NCI-H2171 (cell line): ENCODE results near the gene STX1A.
A peak's percentile ranks its signal among the peaks of the same experiment; 100 is the strongest.
"Not testable (repeated sequence)": the region's sequence is repeated elsewhere in the genome, so short reads cannot be mapped to it uniquely, and the experiment has no call there.

Experiments used
- DNase-seq: peaks from one replicate; lab custom pipeline; 2025; lab: John Stamatoyannopoulos, UW

Gene STX1A

DNA sequence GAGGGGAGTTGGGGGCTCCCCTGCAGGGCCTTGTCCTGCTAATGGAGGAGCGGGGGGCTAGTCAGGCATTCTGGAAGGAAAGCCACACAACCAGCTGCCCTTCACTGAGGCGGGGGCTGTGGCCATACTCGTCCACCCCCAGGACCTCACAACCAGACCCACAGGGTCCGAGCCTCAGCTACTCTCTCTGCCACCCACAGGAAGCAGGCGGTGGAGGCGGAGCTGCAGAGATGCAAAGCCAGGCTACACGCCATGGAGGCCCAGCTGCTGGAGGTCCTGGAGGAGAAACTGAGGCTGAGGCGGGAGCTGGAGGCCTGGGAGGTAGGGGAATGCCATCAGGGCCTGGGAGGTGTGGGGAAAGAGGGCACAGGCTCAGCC is 16.0 kb upstream of the STX1A start:
- no peak for DNase-seq

DNA sequence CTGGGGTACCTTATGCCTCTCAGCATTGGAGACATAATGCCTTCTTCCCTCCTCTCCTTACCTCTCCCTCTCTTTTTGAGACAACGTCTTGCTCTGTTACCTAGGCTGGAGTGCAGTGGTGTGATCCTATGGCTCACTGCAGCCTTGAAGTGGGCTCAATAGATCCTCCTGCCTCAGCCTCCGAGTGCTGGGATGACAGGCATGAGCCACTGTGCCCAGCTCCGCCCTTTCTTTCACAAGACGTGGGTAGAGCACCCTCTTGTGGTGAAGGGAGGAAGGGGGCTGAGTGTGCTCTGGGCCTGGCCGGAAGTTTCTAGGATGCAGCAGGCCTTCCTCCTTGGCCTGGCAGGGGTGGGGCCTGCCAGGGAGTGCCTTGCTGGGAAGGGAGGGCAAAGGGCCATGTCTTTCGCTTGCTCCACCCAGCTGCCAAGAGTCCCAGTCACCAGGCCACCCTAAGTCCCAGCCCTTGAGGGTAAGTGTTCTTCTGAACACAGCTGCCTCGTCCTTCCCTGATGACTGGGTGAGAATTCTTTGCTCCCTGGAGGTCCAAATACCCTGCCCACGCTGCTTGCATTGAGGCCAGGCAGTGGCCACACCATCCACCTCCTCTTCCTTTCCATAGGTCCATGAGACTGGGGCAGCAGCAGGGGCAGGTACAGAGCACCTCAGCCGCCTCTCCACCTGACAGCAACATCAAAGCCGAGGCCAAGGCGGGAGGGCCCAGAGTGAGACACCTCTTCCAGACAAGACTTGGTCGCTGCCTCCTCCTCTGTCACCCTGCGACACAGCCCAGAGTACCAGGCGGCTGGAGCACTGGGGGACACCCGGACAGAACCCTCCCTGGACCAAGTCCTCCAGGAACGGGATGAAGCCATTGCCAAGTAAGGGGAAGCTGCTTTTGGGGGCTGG is 15.4 kb upstream of the STX1A start:
- peak; percentile 75 for DNase-seq

DNA sequence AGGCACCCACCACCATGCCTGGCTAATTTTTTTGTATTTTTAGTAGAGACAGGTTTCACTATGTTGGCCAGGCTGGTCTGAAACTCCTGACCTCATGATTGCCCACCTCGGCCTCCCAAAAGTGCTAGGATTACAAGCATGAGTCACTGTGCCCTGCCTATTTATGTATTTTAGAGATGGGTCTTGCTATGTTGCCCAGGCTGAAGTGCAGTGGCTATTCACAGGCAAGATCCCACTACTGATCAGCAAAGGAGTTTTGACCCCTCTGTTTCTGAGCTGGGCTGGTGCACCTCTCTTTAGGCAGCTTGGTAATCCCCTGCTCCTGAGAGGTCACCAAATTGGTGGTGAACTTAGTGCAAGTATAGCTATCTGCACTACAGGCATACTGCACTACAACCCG is 12.9 kb upstream of the STX1A start:
- DNase-seq: no peak

DNA sequence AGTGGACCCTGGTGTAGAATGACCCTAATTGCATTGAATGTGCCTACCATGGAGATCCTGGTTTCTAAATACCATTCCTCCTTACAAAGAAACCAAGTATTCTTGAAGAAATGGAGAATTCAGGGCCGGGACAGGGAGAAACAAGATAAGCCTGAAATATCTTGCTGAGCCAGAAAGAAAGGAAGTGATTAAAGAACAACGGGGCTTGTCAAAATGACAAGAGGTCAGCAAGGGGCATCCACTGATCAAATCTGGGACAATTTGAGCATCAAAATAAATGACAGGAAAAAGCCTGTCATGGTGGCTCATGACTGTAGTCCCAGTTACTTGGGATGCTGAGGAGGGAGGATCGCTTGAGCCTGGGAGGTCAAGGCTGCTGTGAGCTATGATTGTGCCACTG is 11.0 kb upstream of the STX1A start:
- no peak for DNase-seq

DNA sequence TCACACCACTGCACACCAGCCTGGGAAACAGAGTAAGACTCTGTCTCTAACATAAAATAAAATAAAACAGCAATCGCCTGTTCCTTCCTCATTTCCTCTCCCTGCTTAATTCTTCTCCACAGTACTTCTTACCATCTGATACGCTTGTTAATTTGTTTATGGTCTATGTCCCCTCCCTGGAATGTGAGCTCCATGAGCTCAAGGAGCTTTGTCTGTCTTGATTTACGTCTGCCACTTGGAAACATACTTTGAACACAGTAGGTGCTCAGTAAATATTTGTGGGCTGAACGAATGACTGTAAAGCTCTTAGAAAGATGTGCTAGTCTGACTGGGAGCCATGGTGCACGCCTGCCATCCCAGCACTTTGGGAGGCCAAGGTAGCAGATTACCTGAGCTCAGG is 9.1 kb upstream of the STX1A start:
- DNase-seq: no peak

DNA sequence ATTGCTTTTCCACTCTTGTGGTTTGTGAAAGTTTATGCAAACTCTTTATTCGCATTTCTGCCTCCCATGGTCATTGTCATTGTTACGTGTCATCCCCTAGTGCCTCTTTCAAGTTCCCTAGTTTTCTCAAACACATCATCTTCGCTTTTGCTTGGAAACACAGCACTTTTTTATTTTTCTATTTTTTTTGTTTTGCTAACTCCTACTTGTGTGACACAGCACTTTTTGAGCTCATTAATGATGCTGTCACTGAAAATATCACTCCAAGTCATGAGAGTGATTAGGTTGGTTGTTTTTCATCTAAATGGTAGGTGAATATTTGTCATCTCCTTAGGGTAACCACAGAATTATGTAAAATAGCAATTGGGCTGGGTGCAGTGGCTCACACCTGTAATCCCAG is 8.5 kb upstream of the STX1A start:
- no peak for DNase-seq

DNA sequence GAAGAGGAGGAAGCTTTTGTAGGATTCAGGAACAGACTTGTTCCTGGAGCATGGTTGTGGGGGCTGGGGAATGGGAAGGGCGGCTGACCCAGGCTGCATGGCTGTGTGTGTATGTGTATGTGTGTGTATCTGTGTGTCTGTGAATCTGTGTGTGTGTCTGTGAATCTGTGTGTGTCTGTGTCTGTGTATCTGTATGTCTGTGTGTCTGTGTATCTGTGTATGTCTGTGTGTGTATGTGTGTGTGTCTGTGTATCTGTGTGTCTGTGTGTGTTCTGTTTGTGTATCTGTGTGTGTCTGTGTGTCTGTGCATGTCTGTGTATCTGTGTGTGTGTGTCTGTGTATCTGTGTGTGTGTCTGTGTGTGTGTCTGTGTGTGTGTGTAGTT is 6.6 kb upstream of the STX1A start:
- DNase-seq: no peak

DNA sequence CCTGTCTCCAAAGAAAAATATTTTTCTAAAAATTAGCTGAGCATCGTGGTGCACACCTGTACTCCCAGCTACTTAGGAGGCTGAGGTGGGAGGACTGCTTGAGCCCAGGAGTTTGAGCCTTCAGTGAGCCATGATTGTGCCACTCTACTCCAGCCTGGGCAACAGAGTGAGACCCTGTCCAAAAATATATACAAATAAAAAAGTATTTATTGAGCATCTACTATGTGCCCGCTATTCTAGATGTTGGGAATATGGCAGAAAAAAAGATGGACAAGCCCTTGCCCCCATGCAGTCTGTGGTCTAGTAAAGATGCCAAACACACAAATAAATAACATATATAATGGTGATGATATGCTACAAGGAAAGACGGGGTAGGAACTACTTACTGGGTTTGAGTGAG is 4.3 kb upstream of the STX1A start:
- DNase-seq: no peak

DNA sequence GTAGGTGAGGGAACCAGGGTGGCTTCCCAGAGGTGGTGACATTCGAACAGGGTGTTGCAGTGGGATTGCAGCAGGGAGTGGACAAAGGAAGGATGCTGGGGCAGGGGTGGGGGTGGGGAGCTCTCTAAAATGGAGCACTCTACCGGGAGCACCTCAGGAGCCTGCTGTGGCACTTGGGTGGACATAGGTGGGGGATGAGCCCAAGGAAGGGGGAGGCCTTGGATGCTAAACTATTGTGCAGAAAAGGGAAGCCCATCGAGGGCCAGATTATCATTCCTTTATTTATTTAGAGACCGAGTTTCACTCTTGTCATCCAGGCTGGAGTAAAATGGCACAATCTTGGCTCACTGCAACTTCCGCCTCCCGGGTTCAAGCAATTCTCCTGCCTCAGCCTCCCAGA is 3.3 kb upstream of the STX1A start:
- no peak for DNase-seq

DNA sequence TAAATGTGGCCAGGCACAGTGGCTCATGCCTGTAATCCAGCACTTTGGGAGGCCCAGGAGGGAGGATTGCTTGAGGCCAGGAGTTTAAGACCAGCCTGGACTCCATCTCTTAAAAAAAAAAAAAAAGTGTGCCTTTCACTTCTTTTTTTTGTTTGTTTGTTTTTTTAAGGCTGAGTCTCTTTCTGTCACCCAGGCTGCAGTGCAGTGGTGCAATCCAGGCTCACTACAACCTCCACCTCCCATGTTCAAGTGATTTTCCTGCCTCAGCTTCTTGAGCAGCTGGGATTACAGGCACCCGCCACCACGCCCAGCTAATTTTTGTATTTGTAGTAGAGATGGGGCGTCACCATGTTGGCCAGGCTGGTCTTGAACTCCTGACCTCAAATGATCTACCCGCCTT is 2.7 kb upstream of the STX1A start:
- DNase-seq: not testable (repeated sequence)

DNA sequence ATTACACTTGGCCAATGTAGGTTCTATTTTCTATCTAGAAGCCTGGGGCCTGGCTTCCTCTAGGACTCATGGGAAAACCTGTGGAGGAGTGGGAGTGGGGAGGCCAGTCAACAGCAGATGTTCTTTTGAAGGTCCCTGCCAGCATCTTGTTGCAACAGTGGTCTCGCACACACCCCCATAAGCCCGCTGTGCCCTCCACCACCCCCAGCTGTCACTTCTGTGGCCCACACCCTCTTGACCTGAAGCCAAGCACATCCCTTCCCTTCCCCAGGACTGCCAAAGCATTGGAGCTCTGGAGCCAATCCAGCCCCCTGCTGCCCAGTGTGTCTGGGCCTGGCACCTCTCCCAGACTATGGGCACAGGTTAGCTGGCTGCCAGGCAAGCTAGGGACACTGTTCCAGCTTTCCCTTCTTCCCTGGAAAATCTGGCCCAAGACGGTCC is 1.9 kb upstream of the STX1A start:
- DNase-seq: peak; percentile 58

DNA sequence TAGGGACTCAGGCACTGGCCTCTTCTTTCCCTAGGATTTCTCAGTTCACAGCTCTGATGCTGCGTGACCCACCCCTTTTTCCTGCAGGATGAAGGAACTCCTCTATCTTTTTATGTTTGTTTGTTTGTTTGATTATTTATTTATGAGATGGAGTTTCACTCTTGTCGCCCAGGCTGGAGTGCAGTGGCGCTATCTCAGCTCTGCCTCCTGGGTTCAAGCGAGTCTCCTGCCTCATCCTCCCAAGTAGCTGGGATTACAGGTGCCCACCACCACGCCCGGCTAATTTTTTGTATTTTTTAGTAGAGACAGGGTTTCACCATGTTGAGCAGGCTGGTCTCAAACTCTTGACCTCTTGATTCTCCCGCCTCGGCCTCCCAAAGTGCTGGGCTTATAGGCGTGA is 974 bp upstream of the STX1A start:
- not testable (repeated sequence) for DNase-seq

DNA sequence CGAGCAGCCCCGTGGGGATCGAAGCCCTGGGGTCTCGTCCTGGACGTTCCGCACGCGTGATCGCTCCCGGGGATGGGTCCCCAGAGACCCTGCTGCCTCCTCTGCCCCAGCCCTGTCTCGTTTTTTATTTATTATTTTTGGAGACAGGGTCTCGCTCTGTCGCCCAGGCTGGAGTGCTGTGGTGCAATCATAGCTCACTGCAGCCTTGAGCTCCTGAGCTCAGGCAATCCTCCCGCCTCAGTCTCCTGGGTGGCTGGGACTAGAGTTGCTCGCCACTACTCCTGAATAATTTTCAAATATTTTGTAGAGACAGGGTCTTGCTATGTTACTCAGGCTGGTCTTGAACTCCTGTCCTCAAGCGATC is 319 bp upstream of the STX1A start:
- DNase-seq: no peak

DNA sequence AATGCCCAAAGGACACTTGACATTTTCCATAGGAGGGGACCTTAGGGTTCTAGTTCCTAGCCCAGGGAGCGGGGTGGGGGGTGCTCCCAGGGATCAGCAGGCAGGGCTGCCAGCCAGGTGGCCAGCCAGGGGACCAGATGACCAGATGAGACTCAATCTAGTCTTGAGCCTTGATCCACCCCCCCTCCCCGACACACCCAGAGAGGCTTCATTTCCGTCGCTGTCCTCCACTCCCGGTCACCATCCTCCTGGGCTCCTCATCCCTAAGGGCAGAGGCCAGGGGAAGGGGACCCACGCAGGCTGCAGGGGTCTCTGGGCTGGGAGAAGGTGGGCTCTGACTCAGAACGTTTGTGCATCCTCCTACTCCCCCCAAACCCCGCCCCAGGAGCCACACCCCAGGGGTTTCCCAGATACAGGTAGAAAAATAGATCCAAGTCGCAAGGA is 1.0 kb downstream of the STX1A start:
- DNase-seq: no peak

DNA sequence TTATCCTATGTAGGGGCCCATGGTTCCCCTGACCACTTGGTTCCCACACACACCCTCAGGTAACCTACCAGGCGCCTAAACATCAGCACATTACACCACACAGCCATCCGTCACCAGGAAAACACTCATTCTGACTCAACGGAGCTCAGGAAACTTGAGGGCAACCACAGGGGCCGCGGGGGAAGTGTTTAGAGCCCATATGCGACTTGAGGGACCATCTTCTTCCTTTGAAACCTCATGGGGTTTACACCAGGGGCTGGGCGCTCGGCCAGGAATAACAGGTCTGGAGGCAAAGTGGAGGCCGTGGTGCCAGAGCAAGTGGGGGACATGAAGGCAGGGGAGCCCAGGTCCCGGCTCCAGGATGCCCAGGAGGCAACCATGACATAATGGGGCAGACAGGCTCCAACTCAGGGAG is 1.5 kb downstream of the STX1A start:
- no peak for DNase-seq

DNA sequence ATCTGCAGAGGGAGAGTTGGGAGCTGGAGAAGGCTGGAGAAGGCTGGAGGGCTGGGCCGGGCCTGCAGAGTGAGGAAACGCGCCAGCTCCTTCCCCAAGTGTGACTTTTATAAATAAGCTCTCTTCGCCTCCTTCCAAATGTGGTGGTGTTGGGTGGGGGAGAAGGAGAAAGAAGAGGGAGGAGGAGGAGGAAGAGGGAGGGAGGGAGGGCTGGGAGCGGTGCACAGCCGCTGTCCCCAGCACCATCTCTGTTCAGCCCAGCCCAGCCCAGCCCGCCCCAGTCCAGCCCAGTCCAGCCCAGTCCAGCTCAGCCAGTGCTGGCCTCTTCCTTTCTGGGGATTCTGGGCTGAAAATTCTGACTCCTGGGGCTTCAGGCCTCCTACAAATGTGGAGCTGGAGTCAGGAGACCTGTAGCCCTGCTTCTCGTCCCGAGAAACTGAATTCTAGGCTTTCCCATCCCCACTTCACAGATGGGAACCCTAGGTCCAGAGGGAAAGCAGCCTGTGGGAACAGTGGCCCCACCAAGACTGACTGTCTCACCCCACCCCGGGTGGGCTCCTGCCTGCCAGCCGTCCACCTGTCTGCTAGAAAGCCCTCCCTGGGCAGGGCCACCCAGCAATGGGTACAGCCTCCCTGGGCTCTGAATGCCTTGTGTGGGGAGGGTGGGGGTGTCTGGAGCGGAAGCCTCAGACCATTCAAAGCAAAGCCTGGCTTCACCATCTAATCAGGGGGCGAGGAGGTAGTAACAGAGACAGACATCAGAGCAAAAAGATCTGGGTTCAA is 2.3 kb downstream of the STX1A start:
- no peak for DNase-seq

DNA sequence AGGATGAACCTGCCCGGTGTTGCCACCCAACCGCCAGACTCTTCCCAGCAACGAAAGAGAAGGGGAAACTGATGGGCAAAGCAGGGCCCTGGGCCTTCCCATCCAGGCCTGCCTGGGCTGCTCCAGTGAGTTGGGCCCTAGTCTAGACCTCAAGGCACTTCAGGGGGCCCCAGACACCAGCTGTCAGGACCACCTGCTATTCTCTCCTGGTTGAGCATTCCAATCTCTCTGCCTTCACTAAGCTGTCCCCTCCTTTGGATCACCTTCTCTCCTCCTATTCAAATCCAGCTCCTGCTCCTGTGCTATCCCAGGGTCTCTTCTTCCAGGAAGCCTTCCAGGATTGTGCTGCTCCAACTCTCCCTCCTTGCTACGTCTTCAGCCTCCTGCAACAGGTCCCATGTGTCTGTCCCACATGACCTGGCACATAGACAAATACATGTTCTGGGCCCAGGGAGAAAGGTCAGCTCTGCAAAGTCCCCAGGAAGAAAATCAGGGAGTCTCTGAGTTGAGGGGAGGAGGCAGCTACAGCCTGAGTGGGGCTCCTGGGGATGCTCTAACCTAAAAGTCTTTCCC is 3.1 kb downstream of the STX1A start:
- DNase-seq: peak; percentile 55

DNA sequence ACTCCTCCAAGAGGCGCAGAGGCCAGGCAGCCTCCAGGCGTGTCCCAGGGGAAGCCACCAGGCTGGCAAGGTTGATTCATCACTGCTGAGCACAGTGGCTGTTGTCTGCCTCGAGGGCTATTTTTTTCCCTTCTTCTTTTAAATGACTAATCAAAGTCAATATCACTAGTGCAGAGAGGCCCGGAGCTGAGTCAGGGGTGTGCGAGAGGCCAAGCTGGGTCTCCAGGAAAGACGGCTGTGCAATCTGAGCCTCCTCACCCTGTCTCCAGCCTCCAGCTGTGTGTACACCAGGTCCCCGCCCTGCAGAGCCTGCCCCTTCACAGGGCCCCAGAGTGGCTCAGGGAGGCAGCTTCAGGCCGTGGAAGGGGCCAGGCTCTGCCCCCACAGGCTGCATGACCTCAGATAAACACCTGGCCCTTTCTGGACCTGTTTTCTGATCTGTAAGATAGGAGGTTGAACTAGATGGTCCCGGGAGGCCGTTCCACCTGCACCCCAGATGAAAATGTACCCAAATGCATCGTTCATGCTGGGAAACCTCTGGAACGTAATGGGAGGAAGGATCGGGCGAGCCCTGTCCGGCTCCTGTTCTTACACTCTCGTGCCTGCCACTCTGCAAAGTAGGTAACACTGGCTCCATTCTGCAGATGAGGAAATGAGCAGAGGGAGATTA is 3.7 kb downstream of the STX1A start:
- peak; percentile 71 for DNase-seq

DNA sequence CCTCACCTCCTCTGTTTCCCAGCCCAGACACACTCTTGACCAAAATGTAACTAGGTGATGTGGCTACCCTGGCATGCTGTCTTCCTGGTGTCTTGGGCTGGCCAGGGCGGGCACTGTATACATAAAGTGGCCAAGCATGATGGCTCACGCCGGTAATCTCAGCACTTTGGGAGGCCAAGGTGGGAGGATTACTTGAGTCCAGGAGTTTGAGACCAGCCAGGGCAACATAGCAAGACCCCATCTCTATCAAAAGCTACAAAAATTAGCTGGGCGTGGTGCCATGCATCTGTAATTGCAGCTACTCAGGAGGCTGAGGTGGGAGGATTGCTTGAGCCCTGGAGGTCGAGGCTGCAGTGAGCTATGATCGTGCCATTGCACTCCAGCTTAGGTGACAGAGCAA is 6.2 kb downstream of the STX1A start:
- not testable (repeated sequence) for DNase-seq

DNA sequence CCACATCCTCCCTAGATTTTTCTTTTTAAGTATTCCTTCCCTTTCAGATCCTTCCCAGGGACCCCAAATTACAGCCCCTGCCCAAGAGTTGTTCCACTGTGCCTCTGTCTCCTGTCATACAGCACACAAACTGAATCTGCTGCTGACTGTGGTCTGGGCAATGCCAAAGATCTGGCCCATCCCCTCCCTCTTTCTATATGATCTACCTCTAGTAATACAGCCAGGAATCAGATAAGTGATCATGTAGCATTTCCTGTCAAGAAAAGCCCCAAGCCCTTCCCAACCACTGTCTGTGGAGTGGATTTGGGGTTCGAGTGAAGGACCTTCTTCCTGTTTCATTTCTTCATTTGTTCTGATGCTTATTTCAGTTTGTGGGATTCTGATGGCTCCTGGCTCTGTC is 6.7 kb downstream of the STX1A start:
- no peak for DNase-seq

DNA sequence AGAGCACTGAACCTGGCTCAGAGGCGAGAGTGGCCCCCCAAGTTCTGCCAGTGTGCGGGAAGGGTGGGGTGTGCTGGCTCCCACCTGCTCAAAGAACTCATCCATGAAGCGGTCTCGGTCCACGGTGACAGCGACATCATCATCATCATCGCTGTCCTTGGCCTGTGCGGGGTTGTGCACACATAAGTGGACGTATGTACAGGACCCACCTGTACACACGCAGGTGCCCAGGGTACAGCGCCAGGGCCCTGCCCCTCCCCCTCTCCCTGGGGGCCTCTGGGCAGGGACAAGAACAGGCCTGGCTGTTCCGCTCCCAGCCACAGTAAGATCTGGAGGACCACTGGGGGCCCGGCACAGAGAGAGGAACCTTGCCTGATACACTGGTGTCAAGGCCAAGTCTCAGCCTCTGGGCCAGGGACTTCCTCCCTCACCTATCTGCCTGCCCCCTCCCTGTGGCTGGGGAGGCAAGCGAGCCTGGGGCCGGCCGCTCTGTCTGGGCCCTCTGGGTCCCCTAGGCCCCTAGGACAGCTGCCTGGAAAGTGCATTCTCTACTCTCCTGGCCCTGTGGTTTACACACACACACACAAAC is 10.4 kb downstream of the STX1A start:
- DNase-seq: no peak

DNA sequence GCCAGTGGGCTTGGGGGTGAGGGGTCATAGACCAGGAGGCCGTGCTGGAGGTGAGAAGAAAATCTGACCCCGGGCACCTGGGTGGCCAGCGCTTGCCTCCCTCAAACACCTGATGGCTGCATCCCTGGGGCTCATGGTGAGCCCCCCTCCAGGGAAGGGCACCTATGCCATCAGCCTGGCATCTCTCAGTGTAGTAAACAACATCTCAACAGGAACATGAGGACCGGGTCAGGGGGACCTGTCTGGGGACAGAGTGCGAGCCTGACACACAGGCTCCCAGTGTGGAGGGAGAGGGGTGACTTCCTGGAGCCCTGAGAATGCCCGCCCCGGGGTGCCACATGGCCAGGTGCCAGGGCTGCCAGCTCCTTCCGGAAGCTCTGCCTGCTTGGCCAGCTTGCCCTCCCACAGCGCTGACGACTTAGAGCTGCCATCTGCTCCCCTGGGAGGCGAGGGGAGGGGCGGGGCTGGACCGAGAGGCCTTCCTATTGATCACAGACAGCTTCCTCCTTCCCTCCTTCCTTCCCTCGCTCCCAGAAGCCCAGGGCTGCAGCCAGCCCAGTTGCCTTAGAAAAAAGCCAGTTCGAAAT is 12.3 kb downstream of the STX1A start:
- DNase-seq: peak; percentile 89
